KMS-11 (cell line): ENCODE data around the gene PHACTR1.

Experiments used
- H2AFZ ChIP-seq: fragments of 200-600 bp; sonication (generic); 2 replicates; pipeline ENCODE4 v1.6.1; 2016; ENCODE audit warnings: antibody characterized with exemption, mixed run types, low read depth
- H3K27ac ChIP-seq: fragments of 200-600 bp; sonication (generic); 2 replicates; pipeline ENCODE4 v1.6.1; 2016; ENCODE audit warnings: mild to moderate bottlenecking, mixed run types
- H3K27me3 ChIP-seq: fragments of 200-600 bp; sonication (generic); 2 replicates; pipeline ENCODE4 v1.6.1; 2017; ENCODE audit warnings: mild to moderate bottlenecking, low read depth, mixed run types, moderate library complexity; ENCODE audit not compliant: insufficient read depth
- H3K36me3 ChIP-seq: fragments of 200-600 bp; sonication (generic); 2 replicates; pipeline ENCODE4 v1.6.1; 2017; ENCODE audit warnings: mild to moderate bottlenecking, mixed run types; ENCODE audit not compliant: insufficient read depth
- H3K4me1 ChIP-seq: fragments of 200-600 bp; sonication (generic); 2 replicates; pipeline ENCODE4 v1.6.1; 2016; ENCODE audit warnings: mild to moderate bottlenecking, low read depth, mixed run types; ENCODE audit not compliant: poor library complexity, severe bottlenecking
- H3K4me2 ChIP-seq: fragments of 200-600 bp; sonication (generic); 2 replicates; pipeline ENCODE4 v1.7.0; 2016; ENCODE audit warnings: mild to moderate bottlenecking, mixed run types
- H3K4me3 ChIP-seq: fragments of 200-600 bp; sonication (generic); IDR thresholded peaks from 2 replicates; pipeline ENCODE4 v1.6.1; 2017; ENCODE audit warnings: low read depth, low read length, mixed read lengths; ENCODE audit not compliant: insufficient read depth
- H3K79me2 ChIP-seq: fragments of 200-600 bp; sonication (generic); 2 replicates; pipeline ENCODE4 v1.6.1; 2016; ENCODE audit warnings: low read depth, mixed run types; ENCODE audit not compliant: insufficient read depth
- H3K9ac ChIP-seq: fragments of 200-600 bp; sonication (generic); 2 replicates; pipeline ENCODE4 v1.6.1; 2016; ENCODE audit warnings: mild to moderate bottlenecking, mixed run types
- H4K20me1 ChIP-seq: fragments of 200-600 bp; sonication (generic); 2 replicates; pipeline ENCODE4 v1.6.1; 2016; ENCODE audit warnings: mild to moderate bottlenecking, mixed run types; ENCODE audit not compliant: insufficient read depth
- CTCF ChIP-seq: fragments of 200-600 bp; sonication (generic); conservative IDR thresholded peaks from 2 replicates; pipeline ENCODE4 v1.6.1; 2017; ENCODE audit warnings: low read depth, mild to moderate bottlenecking, antibody characterized with exemption, low read length, moderate library complexity, mixed read lengths

Gene PHACTR1

GRCh38 chr6:13260101-13260598, 543.6 kb downstream of the PHACTR1 start:
- Histone ChIP-seq H3K4me1 (peaks cover 6% of the 10 kb centered on the region), H3K27ac (no peak overlapping the region), H4K20me1 (no peaks in the 10 kb centered on the region), H3K4me3 (no peak overlapping the region), H3K4me2 (no peak overlapping the region), H3K36me3 (no peaks in the 10 kb centered on the region), H3K79me2 (no peaks in the 10 kb centered on the region), H3K27me3 (no peaks in the 10 kb centered on the region), H3K9ac (no peak overlapping the region), H2AFZ (no peak overlapping the region)
- no peak for TF ChIP-seq CTCF

- no peak overlapping the region for H3K4me3 ChIP-seq
- peaks cover 6% of the 10 kb centered on the region for H3K4me1 ChIP-seq
- no peak overlapping the region for H3K4me2 ChIP-seq
- no peaks in the 10 kb centered on the region for H3K36me3 ChIP-seq
- TF ChIP-seq CTCF, result no peak
- no peak overlapping the region for H2AFZ ChIP-seq
- H3K9ac ChIP-seq, result no peak overlapping the region
- H4K20me1 ChIP-seq, result no peaks in the 10 kb centered on the region
- H3K27ac ChIP-seq, result no peak overlapping the region
- H3K27me3 ChIP-seq, result no peaks in the 10 kb centered on the region
- H3K79me2 ChIP-seq, result no peaks in the 10 kb centered on the region
Measured at GRCh38 chr6:13260831-13261230, 544.3 kb downstream of the PHACTR1 start.

- H3K36me3 ChIP-seq, result no peaks in the 10 kb centered on the region
- H4K20me1 ChIP-seq, result no peaks in the 10 kb centered on the region
- H3K4me1 ChIP-seq, result peaks cover 6% of the 10 kb centered on the region
- no peaks in the 10 kb centered on the region for H3K79me2 ChIP-seq
- no peak overlapping the region for H3K4me2 ChIP-seq
- no peaks in the 10 kb centered on the region for H3K27me3 ChIP-seq
- no peak overlapping the region for H2AFZ ChIP-seq
- no peak for TF ChIP-seq CTCF
- H3K9ac ChIP-seq, result no peak overlapping the region
- H3K27ac ChIP-seq, result no peak overlapping the region
- H3K4me3 ChIP-seq, result no peak overlapping the region
Measured at GRCh38 chr6:13261464-13261994, 545.0 kb downstream of the PHACTR1 start.

GRCh38 chr6:13262302-13263230, 546.0 kb downstream of the PHACTR1 start:
- Histone ChIP-seq H3K79me2 (no peaks in the 10 kb centered on the region), H3K4me2 (no peak overlapping the region), H4K20me1 (no peaks in the 10 kb centered on the region), H3K27ac (no peak overlapping the region), H3K4me3 (no peak overlapping the region), H2AFZ (no peak overlapping the region), H3K36me3 (no peaks in the 10 kb centered on the region), H3K27me3 (no peaks in the 10 kb centered on the region), H3K4me1 (peaks cover 6% of the 10 kb centered on the region), H3K9ac (no peak overlapping the region)
- TF ChIP-seq CTCF, result no peak
